Heart left ventricle (tissue), 16 donors: Measurements from ENCODE around the gene MYBPHL. TPM values are rescaled to one million over a fixed set of nuclear protein-coding genes. Genes with fewer than 3 reads are reported as not detected.

Experiments used
- ATAC-seq, 4 donors: fragments of 200-7000 bp; cut with Tn5 transposase; one replicate each; pipeline ENCODE4 v1.9.1; 2020 to 2022; ENCODE audit warnings: moderate library complexity in 4 of 4, mild to moderate bottlenecking in 3 of 4, moderate number of reproducible peaks in 1 of 4
- DNase-seq, 5 donors: peaks; one replicate each; pipeline ENCODE4 v3.0.0-alpha.2; 2020
- H3K27ac ChIP-seq, 12 donors: fragments of 200-600 bp; sonication (generic) in 4 of 12; one replicate each; pipeline versions ENCODE4 v1.5.0 to v1.8.0; 2016 to 2022; ENCODE audit warnings: mild to moderate bottlenecking in 2 of 12
- H3K27me3 ChIP-seq, 9 donors: fragments of 200-600 bp; sonication (generic) in 2 of 9; one replicate each; pipeline versions ENCODE4 v1.5.1 to v1.8.0; 2016 to 2022; ENCODE audit warnings: mild to moderate bottlenecking in 3 of 9
- H3K36me3 ChIP-seq, 9 donors: fragments of 200-600 bp; sonication (generic) in 2 of 9; one replicate each; pipeline versions ENCODE4 v1.5.0 to v1.8.0; 2018 to 2022; ENCODE audit warnings: mild to moderate bottlenecking in 2 of 9
- H3K4me1 ChIP-seq, 12 donors: fragments of 200-600 bp; sonication (generic) in 4 of 12; one replicate each; pipeline versions ENCODE4 v1.5.0 to v1.8.0; 2016 to 2022; ENCODE audit warnings: mild to moderate bottlenecking in 3 of 12
- H3K4me3 ChIP-seq, 12 donors: fragments of 200-600 bp; sonication (generic) in 4 of 12; one replicate each; pipeline versions ENCODE4 v1.5.0 to v1.8.0; 2017 to 2022; ENCODE audit warnings: mild to moderate bottlenecking in 9 of 12, moderate library complexity in 4 of 12
- H3K9me3 ChIP-seq, 12 donors: fragments of 200-600 bp; sonication (generic) in 4 of 12; one replicate each; pipeline versions ENCODE4 v1.5.0 to v1.8.0; 2016 to 2022; ENCODE audit warnings: mild to moderate bottlenecking in 1 of 12
- POLR2A ChIP-seq, 2 donors: fragments of 450-650 bp; IDR thresholded peaks; one replicate each; pipeline ENCODE4 v1.6.1; 2017; ENCODE audit warnings: antibody characterized with exemption in 2 of 2, mild to moderate bottlenecking in 2 of 2, moderate library complexity in 2 of 2
- WGBS, 4 donors: extraction: QIAGEN DNeasy Blood & Tissue Kit in 2 of 4; methylation state at CpG; one replicate each; pipeline versions ENCODE4 v1.1.5 to v1.1.7; 2013 to 2018; 5-methylcytosine and 5-hydroxymethylcytosine counted together
- intact Hi-C, 10 donors: fragments of 100-400 bp; cut with DNase I; formaldehyde crosslinking; loops; one replicate each; pipeline versions ENCODE4 v1.11.1 to v1.14.2; 2022
- polyA plus RNA-seq, 2 donors: library from polyadenylated mRNA; stranded (reverse); fragments of 200-250 nt; gene quantifications; one replicate each; pipeline ENCODE4 v1.2.3, GENCODE V29; 2013
- total RNA-seq, 9 donors: library from RNA; depleted of rRNA in 2 of 9; stranded (reverse); fragments of >200 nt in 2 of 9; fragmentation: NEBNext Ultra II Directional in 3 of 9; extraction: Animal tissue kit (Norgen Biotek cat#: 25700) in 3 of 9; gene quantifications; one replicate each; pipeline versions ENCODE4 v1.1.0 to v1.2.4, GENCODE V29; 2016 to 2023
- TF ChIP-seq, protein P1 (sequence below), 12 donors: fragments of 200-600 bp; sonication (generic) in 4 of 12; IDR thresholded peaks; one replicate each; pipeline versions ENCODE4 v1.5.0 to v1.8.0; 2018 to 2022; ENCODE audit warnings: antibody characterized with exemption in 12 of 12, mild to moderate bottlenecking in 5 of 12
- donor health status: ischemic (EF 13 %, LVEDD 7.1; RV severe dilation, severe dysfunction).
- donor health status: healthy with polysubstance abuse.
- donor health status: DM: no; HTN: yes; CAD: no.
- donor health status: DM: no; HTN: no; CAD: no.
- donor health status: ischemic (EF 25% LVEDD 6.9; RV normal size, moderate dysfunction).
- donor health status: ischemic (EF 25% LVEDD 5.7; RV mildly dilated, moderate dysfunction).
- donor health status: healthy.
- donor health status: DM: yes; HTN: yes; CAD: no.
- donor health status: ischemic (EF 35%, LVEDD 5.7; RV mildly dilated, moderate dysfunction).
- donor health status: nonischemic (EF 11% LVEDD 7.7; RV severe dilation, severe dysfunction).
- donor health status: DM: yes; HTN: yes; CAD: no.
- donor health status: PGD.
- donor health status: ischemic (EF 29% LVEDD 5.4; RV normal size, mild dysfunction).
- donor health status: nonischemic (EF 23%, LVEDD 6.1; RV moderate dilation, normal function).

MYBPHL gene
- total and polyA plus RNA-seq, 11 donors: 0.24 to 2.5 (median 0.53) TPM; not detected in 3

DNA sequence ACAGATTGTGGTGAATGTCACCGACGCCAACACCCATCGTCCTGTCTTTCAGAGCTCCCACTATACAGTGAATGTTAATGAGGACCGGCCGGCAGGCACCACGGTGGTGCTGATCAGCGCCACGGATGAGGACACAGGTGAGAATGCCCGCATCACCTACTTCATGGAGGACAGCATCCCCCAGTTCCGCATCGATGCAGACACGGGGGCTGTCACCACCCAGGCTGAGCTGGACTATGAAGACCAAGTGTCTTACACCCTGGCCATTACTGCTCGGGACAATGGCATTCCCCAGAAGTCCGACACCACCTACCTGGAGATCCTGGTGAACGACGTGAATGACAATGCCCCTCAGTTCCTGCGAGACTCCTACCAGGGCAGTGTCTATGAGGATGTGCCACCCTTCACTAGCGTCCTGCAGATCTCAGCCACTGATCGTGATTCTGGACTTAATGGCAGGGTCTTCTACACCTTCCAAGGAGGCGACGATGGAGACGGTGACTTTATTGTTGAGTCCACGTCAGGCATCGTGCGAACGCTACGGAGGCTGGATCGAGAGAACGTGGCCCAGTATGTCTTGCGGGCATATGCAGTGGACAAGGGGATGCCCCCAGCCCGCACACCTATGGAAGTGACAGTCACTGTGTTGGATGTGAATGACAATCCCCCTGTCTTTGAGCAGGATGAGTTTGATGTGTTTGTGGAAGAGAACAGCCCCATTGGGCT lies 54.5 kb downstream of the MYBPHL start:
- H3K36me3 ChIP-seq: no peaks in the 10 kb centered on the region
- DNase-seq: peak in 2 of 5 donors; percentile 19 to 46
- no peaks in the 10 kb centered on the region for H3K9me3 ChIP-seq
- no peak for ATAC-seq
- H3K27me3 ChIP-seq: peaks cover 0 to 21% (median 0%) of the 10 kb centered on the region in 9 donors
- WGBS, 4 donors: 96 to 99% (median 97%) methylated on average over 22 to 31 of the region's 31 CpGs
- intact Hi-C loops: loop anchor here in 1 of 10 donors (10.0 kb wide), 1 partner anchor 138 kb away; the partner anchor contains the start of gene ELAPOR1
- no peak overlapping the region for H3K4me3 ChIP-seq
- peak overlapping the region in 1 of 12 donors; percentile 87 for H3K27ac ChIP-seq
- peaks cover 0 to 41% (median 21%) of the 10 kb centered on the region in 12 donors for H3K4me1 ChIP-seq
- TF ChIP-seq, protein P1, sequence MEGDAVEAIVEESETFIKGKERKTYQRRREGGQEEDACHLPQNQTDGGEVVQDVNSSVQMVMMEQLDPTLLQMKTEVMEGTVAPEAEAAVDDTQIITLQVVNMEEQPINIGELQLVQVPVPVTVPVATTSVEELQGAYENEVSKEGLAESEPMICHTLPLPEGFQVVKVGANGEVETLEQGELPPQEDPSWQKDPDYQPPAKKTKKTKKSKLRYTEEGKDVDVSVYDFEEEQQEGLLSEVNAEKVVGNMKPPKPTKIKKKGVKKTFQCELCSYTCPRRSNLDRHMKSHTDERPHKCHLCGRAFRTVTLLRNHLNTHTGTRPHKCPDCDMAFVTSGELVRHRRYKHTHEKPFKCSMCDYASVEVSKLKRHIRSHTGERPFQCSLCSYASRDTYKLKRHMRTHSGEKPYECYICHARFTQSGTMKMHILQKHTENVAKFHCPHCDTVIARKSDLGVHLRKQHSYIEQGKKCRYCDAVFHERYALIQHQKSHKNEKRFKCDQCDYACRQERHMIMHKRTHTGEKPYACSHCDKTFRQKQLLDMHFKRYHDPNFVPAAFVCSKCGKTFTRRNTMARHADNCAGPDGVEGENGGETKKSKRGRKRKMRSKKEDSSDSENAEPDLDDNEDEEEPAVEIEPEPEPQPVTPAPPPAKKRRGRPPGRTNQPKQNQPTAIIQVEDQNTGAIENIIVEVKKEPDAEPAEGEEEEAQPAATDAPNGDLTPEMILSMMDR (IDR thresholded peaks at IDR 0.05): no peak
- TF ChIP-seq POLR2A (IDR thresholded peaks at IDR 0.05): no peak

DNA sequence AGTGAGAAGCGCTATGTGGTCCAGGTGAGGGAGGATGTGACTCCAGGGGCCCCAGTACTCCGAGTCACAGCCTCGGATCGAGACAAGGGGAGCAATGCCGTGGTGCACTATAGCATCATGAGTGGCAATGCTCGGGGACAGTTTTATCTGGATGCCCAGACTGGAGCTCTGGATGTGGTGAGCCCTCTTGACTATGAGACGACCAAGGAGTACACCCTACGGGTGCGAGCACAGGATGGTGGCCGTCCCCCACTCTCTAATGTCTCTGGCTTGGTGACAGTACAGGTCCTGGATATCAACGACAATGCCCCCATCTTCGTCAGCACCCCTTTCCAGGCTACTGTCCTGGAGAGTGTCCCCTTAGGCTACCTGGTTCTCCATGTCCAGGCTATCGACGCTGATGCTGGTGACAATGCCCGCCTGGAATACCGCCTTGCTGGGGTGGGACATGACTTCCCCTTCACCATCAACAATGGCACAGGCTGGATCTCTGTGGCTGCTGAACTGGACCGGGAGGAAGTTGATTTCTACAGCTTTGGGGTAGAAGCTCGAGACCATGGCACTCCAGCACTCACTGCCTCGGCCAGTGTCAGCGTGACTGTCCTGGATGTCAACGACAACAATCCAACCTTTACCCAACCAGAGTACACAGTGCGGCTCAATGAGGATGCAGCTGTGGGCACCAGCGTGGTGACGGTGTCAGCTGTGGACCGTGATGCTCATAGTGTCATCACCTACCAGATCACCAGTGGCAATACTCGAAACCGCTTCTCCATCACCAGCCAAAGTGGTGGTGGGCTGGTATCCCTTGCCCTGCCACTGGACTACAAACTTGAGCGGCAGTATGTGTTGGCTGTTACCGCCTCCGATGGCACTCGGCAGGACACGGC lies 55.3 kb downstream of the MYBPHL start:
- ATAC-seq: no peak
- Histone ChIP-seq H3K9me3 (no peaks in the 10 kb centered on the region), H3K27ac (no peak overlapping the region), H3K4me1 (peaks cover 0 to 41% (median 21%) of the 10 kb centered on the region in 12 donors), H3K4me3 (no peak overlapping the region), H3K27me3 (peaks cover 0 to 21% (median 0%) of the 10 kb centered on the region in 9 donors), H3K36me3 (no peaks in the 10 kb centered on the region)
- DNase-seq: peak in 2 of 5 donors; percentile 24 to 39
- intact Hi-C loops: loop anchor here in 1 of 10 donors (10.0 kb wide), 1 partner anchor 137 kb away; the partner anchor contains the start of gene ELAPOR1
- 94 to 97% (median 96%) methylated on average over 31 to 32 of the region's 32 CpGs for WGBS, 4 donors
- TF ChIP-seq POLR2A (IDR thresholded peaks at IDR 0.05): no peak
- TF ChIP-seq, protein P1 (IDR thresholded peaks at IDR 0.05): no peak

DNA sequence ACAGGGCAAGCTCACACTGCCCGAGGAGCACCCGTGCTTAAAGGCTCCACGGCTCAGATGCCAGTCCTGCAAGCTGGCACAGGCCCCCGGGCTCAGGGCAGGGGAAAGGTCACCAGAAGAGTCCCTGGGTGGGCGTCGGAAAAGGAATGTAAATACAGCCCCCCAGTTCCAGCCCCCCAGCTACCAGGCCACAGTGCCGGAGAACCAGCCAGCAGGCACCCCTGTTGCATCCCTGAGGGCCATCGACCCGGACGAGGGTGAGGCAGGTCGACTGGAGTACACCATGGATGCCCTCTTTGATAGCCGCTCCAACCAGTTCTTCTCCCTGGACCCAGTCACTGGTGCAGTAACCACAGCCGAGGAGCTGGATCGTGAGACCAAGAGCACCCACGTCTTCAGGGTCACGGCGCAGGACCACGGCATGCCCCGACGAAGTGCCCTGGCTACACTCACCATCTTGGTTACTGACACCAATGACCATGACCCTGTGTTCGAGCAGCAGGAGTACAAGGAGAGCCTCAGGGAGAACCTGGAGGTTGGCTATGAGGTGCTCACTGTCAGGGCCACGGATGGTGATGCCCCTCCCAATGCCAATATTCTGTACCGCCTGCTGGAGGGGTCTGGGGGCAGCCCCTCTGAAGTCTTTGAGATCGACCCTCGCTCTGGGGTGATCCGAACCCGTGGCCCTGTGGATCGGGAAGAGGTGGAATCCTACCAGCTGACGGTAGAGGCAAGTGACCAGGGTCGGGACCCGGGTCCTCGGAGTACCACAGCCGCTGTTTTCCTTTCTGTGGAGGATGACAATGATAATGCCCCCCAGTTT lies 56.1 kb downstream of the MYBPHL start:
- TF ChIP-seq POLR2A (IDR thresholded peaks at IDR 0.05): no peak
- TF ChIP-seq, protein P1 (IDR thresholded peaks at IDR 0.05): no peak
- no peak for ATAC-seq
- Histone ChIP-seq H3K27ac (no peak overlapping the region), H3K36me3 (no peaks in the 10 kb centered on the region), H3K9me3 (no peaks in the 10 kb centered on the region), H3K4me3 (peak overlapping the region in 7 of 12 donors; percentile 21 to 71 (median 64)), H3K4me1 (peaks cover 0 to 41% (median 21%) of the 10 kb centered on the region in 12 donors), H3K27me3 (peaks cover 0 to 21% (median 0%) of the 10 kb centered on the region in 9 donors)
- 90 to 93% (median 92%) methylated on average over 19 to 33 of the region's 33 CpGs for WGBS, 4 donors
- peak in 2 of 5 donors; percentile 18 to 55 for DNase-seq
- intact Hi-C loops: loop anchor here in 1 of 10 donors (10.0 kb wide), 1 partner anchor 136 kb away; the partner anchor contains the start of gene ELAPOR1
